AG10803 (cell line): ENCODE results near the gene SPG7.

ENCODE experiments used
- DNase-seq: peaks from one replicate; pipeline ENCODE4 v3.0.0; 2010; ENCODE audit warnings: low read depth
- H3K4me3 ChIP-seq: 2 replicates; pipeline ENCODE4 v1.5.1; 2011; ENCODE audit warnings: mild to moderate bottlenecking, low read length, control low read depth
- CTCF ChIP-seq: conservative IDR thresholded peaks from 2 replicates; pipeline ENCODE4 v1.5.1; 2011; ENCODE audit warnings: mild to moderate bottlenecking, low read length, control low read depth, inconsistent platforms

SPG7 gene

DNA sequence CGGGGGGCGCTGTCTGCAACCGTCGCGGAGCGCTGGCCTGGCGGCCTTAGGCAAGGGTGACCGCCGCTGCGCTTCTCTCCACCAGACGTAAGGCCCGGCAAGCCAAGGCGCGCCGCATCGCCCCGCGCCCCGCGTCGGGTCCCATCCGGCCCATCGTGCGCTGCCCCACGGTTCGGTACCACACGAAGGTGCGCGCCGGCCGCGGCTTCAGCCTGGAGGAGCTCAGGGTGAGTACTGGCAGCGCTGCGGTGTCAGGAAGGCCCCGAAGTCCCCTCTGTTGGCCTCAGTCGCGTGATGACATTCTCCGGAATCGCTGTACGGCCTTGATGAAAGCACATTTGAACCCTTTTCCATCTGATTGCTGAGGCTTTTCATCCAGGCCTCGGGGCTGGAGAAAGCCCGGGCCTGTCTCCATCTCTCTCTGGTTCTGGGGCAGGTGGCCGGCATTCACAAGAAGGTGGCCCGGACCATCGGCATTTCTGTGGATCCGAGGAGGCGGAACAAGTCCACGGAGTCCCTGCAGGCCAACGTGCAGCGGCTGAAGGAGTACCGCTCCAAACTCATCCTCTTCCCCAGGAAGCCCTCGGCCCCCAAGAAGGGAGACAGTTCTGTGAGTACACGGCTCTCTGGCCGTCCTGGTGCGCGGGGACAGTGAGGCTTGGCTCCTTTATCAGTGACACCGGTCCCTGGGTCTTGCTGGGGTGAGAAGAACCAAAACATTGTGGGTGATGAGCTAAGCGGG is 53.1 kb downstream of the SPG7 start:
- peak overlapping the region; percentile 88 for H3K4me3 ChIP-seq
- TF ChIP-seq CTCF, result no peak
- DNase-seq, result no peak

DNA sequence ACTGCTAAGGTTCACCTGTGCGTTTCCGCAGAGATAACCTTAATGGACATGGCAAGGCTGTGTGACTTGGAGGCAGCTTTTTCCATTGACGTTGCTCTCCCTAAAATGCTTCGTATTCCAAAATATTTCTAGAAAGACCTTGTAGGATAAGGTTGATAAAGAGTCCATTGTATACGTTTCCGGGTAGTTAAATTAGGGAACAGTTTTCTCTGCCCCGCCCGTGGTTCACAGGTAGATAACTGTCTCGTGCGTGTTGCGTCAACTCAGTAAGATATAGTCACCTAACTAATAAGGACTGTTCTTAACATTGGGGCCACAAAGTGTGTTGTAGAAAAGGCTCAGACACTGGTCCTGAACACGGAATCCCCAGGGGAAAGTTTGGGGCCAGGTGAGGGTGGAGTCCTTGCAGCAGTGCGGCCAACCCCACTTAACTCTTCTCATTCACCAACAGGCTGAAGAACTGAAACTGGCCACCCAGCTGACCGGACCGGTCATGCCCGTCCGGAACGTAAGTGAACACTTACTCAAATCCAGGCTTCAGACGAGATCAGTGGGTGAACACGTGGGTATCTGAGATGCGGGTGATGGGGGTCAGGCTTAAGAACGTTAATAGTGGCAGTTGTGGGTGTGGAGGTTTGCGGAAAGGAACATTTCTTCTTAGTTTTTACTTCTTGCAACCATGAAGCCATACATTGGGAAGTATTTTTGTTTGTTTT is 53.8 kb downstream of the SPG7 start:
- no peak for TF ChIP-seq CTCF
- DNase-seq, result no peak
- H3K4me3 ChIP-seq, result peak overlapping the region; percentile 88

DNA sequence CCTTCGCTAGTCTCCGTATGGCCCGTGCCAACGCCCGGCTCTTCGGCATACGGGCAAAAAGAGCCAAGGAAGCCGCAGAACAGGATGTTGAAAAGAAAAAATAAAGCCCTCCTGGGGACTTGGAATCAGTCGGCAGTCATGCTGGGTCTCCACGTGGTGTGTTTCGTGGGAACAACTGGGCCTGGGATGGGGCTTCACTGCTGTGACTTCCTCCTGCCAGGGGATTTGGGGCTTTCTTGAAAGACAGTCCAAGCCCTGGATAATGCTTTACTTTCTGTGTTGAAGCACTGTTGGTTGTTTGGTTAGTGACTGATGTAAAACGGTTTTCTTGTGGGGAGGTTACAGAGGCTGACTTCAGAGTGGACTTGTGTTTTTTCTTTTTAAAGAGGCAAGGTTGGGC is 54.7 kb downstream of the SPG7 start:
- no peak for DNase-seq
- no peak for TF ChIP-seq CTCF
- H3K4me3 ChIP-seq, result no peak overlapping the region

DNA sequence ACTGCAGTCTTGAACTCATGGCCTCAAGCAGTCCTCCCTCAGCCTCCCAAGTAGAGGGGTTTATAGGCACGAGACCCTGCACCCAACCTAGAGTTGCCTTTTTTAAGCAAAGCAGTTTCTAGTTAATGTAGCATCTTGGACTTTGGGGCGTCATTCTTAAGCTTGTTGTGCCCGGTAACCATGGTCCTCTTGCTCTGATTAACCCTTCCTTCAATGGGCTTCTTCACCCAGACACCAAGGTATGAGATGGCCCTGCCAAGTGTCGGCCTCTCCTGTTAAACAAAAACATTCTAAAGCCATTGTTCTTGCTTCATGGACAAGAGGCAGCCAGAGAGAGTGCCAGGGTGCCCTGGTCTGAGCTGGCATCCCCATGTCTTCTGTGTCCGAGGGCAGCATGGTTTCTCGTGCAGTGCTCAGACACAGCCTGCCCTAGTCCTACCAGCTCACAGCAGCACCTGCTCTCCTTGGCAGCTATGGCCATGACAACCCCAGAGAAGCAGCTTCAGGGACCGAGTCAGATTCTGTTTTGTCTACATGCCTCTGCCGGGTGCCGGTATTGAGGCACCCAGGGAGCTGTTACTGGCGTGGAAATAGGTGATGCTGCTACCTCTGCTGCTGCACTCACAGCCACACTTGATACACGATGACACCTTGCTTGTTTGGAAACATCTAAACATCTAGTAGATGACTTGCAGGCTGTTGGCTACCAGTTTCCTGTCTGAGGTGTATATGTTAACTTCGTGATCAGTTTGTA is 55.6 kb downstream of the SPG7 start:
- DNase-seq, result no peak
- H3K4me3 ChIP-seq, result peak overlapping the region; percentile 9; the same call in 1 of the 2 replicates
- TF ChIP-seq CTCF, result no peak

- no peak for TF ChIP-seq CTCF
- no peak overlapping the region for H3K4me3 ChIP-seq
- no peak for DNase-seq
These were observed 56.5 kb downstream of the SPG7 start for GRCh38 chr16:89564476-89565255.

- DNase-seq, result no peak
- no peak for TF ChIP-seq CTCF
- no peak overlapping the region for H3K4me3 ChIP-seq
These were observed 57.0 kb downstream of the SPG7 start for GRCh38 chr16:89565256-89565505.
